Fibroblast of villous mesenchyme (primary cell): ENCODE data around the gene ALDH1A3. TPM values are rescaled to one million over a fixed set of nuclear protein-coding genes. Genes with fewer than 3 reads are reported as not detected.
A peak's percentile ranks its signal among the peaks of the same experiment; 100 is the strongest.

Experiments used
- DNase-seq: peaks from one replicate; pipeline ENCODE4 v3.0.0-alpha.2; 2010; ENCODE audit warnings: low read depth
- H3K4me3 ChIP-seq: 2 replicates; pipeline ENCODE4 v1.5.1; 2011; ENCODE audit warnings: low read depth, mild to moderate bottlenecking, low read length
- small RNA-seq: library from RNA; depleted of rRNA; stranded (forward); fragments of <200 nt; gene quantifications from one replicate; pipeline ENCODE3, GENCODE V24; 2012
- total RNA-seq: library from RNA; depleted of rRNA; stranded (reverse); fragments of >200 nt; gene quantifications from 2 replicates; pipeline ENCODE4 v1.2.3, GENCODE V29; 2012
- TF ChIP-seq, protein P1 (sequence below): IDR thresholded peaks from 2 replicates; pipeline ENCODE4 v1.5.1; 2012; ENCODE audit warnings: low read depth, mild to moderate bottlenecking, low read length; ENCODE audit not compliant: insufficient read depth

ALDH1A3 gene
- total RNA-seq, 1 donor, result 42.7 TPM

DNA sequence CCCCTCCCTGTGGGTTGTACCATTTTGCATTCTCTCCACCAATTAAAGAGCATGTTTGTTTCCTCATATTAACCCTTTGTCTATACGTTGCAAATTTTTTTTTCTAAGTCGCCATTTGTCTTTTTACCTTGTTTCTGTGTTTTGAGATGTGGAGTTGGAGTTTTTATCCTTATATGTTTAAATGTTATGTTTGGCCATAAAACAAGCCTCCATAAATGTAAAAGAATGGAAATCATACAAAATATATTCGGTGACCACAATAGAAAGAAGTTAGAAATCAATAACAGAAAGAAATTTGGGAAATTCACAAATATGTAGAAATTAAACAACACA lies 68.8 kb downstream of the ALDH1A3 start:
- TF ChIP-seq, protein P1, sequence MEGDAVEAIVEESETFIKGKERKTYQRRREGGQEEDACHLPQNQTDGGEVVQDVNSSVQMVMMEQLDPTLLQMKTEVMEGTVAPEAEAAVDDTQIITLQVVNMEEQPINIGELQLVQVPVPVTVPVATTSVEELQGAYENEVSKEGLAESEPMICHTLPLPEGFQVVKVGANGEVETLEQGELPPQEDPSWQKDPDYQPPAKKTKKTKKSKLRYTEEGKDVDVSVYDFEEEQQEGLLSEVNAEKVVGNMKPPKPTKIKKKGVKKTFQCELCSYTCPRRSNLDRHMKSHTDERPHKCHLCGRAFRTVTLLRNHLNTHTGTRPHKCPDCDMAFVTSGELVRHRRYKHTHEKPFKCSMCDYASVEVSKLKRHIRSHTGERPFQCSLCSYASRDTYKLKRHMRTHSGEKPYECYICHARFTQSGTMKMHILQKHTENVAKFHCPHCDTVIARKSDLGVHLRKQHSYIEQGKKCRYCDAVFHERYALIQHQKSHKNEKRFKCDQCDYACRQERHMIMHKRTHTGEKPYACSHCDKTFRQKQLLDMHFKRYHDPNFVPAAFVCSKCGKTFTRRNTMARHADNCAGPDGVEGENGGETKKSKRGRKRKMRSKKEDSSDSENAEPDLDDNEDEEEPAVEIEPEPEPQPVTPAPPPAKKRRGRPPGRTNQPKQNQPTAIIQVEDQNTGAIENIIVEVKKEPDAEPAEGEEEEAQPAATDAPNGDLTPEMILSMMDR, result no peak
- H3K4me3 ChIP-seq, result no peak overlapping the region
- no peak for DNase-seq

DNA sequence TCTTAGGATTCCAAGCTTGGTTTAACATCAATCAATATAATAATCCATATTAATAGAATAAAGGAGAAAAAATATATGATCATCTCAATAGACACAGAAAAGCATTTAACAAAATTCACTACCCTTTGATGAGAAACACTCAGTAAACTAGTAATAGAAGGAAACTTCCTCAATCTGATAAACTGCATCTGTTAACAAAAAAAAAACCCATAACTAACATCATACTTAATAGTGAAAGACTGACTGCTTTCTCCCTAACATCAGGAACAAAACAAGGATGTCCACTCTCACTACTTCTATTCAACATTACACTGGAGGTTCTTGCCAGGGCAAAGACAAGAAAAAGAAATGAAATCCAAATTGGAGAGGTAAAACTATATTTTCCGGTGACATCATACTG lies 70.1 kb downstream of the ALDH1A3 start:
- no peak for DNase-seq
- TF ChIP-seq, protein P1, result no peak
- no peak overlapping the region for H3K4me3 ChIP-seq

DNA sequence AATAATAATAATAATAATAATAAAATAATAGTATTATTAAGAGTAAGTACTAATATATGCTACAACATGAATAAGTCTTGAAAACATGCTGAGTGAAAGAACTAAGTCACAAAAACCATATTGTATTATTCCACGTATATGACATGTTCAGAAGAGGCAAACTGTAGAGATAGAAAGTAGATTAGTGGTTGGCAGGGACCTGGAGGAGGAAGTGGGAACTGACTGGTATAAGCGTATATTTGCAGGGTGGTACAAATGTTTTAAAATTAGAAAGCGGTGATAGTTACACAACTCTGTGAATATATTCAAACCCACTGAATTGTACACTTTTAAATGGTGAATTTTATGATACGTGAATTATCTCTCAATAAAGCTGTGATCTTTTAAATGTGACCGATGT lies 72.3 kb downstream of the ALDH1A3 start:
- TF ChIP-seq, protein P1, result no peak
- no peak overlapping the region for H3K4me3 ChIP-seq
- no peak for DNase-seq

DNA sequence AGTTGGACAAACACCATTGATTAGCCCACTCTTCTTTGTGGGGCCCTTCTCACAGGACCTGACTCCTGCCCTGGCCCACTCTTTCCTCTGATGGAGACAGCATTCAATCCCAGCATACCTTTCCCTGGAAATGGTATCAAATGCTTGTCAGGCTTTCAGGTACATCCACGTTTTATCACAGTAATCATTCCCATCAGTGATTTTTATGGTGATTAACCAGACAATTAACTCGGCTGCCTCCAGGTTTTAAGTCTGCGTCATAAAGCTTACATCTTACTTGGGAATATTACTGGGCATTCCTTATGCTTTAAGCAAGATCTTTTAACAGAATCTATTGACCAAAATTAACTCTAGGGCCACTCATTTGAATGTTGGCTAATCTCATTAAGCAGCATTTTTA lies 72.9 kb downstream of the ALDH1A3 start:
- no peak overlapping the region for H3K4me3 ChIP-seq
- DNase-seq, result no peak
- TF ChIP-seq, protein P1, result no peak

DNA sequence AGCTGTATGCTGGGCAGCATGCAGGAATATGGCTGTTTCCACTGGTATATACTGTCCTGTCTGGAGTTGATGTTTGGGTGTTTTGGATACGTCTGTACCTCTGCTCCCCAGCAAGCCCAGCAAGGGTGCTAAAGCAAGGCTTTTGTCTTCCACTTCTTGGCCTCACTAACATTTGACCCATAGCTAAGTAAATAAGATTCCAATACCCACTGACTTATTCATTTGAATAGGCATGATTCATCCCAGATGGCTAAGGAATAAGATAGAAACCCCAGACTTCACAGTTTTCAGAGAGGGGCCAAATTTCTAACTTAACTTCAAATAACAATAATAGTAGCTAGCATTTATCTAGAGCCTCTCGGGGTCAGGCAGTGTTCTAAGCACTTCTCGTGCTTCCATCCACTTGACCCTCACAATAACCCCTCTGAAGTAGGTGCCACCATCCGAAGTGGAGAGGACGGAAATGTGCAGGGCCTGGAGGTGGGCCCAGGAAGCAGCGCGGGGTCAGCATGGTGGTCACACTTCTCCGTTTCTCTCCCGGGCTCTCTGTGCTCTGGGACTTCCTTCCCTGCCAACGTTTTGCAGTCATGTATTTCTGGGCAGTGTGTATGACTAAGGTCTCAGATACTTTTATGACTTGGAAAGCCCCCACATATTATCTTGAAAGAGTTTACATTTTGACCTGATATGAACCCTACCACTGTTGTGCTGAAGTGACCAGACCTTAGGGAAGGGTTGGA lies 78.9 kb downstream of the ALDH1A3 start:
- no peak overlapping the region for H3K4me3 ChIP-seq
- TF ChIP-seq, protein P1, result no peak
- DNase-seq, result peak; percentile 71

DNA sequence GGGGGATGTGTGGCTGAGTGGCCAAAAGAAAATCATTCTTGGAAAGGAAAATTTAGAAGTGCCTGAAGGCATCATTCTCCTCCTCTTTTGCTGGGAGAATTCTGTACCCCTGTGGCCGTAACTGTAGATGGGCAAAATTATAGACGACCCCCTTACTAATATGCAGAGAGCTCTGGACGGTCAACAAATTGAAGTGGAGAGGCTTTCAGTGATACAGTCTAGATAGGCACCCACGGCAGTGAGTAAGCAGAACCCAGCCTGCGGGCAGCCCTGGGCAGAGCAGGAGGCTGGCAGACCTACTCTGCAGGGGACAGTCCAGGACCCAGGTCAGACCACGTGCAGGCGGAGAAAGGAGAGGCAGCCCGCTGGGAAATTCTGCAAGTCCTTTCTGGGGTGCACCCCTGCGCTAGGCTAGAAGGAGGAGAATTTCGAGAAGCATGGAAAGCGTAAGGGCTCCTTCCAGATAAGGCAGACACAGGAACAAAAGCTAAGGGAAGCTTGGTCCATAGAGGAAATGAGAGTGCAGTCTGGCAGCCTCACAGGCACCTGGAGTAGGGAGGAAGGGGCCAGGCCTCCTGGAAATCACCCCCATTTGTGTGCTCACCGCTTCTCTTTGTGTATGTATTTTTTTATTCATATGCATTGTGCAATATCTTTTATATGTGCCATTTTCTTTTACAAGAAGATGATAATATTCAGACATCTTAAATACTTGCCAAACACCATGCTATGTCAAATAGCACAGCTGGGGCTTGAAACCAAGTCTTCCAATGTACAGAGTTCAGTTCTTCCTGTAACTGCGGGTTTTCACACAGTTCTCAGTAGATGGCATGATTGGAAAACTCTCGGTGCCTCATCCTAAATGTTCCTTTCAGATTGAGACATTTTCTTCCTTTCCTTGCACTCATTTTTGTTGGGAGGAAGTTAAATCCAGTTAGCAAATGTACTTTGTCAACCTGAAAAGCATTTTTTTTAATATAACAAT lies 79.7 kb downstream of the ALDH1A3 start:
- H3K4me3 ChIP-seq, result no peak overlapping the region
- TF ChIP-seq, protein P1, result no peak
- DNase-seq, result no peak

Small RNA genes within 50 kb of the gene (small RNA-seq; reads per million reads assigned to genes)
- not detected for gene AC015712.3

Other genes with a start within 250 kb of the ALDH1A3 start
- gene LRRK1, start 39.5 kb downstream of the ALDH1A3 start, total RNA-seq, result 10.8 and 11.6 TPM in 2 replicates